GM12878 (cell line): ENCODE measurements around the gene TMEM19. TPM values are rescaled to one million over a fixed set of nuclear protein-coding genes. Genes with fewer than 3 reads are reported as not detected.

Source experiments
- ASH2L ChIP-seq: fragments of 300-600, 200-600 bp; sonication (generic); IDR thresholded peaks from 2 replicates; pipeline ENCODE4 v1.6.1; 2017; ENCODE audit warnings: low read depth, mild to moderate bottlenecking, borderline replicate concordance
- BCL11A ChIP-seq: IDR thresholded peaks from 2 replicates; pipeline ENCODE4 v1.6.1; 2011; ENCODE audit warnings: low read depth, low read length
- BHLHE40 ChIP-seq, 2 experiments: fragments of 450-650 bp in 1 of 2; IDR thresholded peaks; 2 replicates each; pipeline ENCODE4 v1.6.1; 2011 to 2017; ENCODE audit warnings: low read depth in 2 of 2, borderline replicate concordance in 1 of 2, improper control_type of control experiment in 1 of 2, low read length in 1 of 2, mild to moderate bottlenecking in 1 of 2
- CBX5 ChIP-seq: sonication (generic); IDR thresholded peaks from 2 replicates; pipeline ENCODE4 v1.6.1; 2016; ENCODE audit warnings: low read depth, moderate library complexity, mild to moderate bottlenecking, inconsistent platforms
- CHD2 ChIP-seq: IDR thresholded peaks from 2 replicates; pipeline ENCODE4 v1.6.1; 2011; ENCODE audit warnings: low read depth, low read length, improper control_type of control experiment, borderline replicate concordance
- CREB1 ChIP-seq: IDR thresholded peaks from 2 replicates; pipeline ENCODE4 v1.6.1; 2012; ENCODE audit warnings: low read depth, mild to moderate bottlenecking, inconsistent platforms
- EGR1 ChIP-seq, 2 experiments: IDR thresholded peaks; 1 replicate in 1 of 2; 2 replicates in 1 of 2; pipeline ENCODE4 v1.6.1; 2011 to 2012; ENCODE audit warnings: low read depth in 2 of 2, low read length in 2 of 2, borderline replicate concordance in 1 of 2, mild to moderate bottlenecking in 1 of 2, moderate library complexity in 1 of 2
- GATAD2B ChIP-seq: fragments of 450-650 bp; conservative IDR thresholded peaks from 2 replicates; pipeline ENCODE4 v1.6.1; 2017; ENCODE audit warnings: low read depth, mild to moderate bottlenecking, moderate library complexity
- HCFC1 ChIP-seq: fragments of 150-350 bp; IDR thresholded peaks from 2 replicates; pipeline ENCODE4 v1.6.1; 2014; ENCODE audit warnings: low read length
- IRF3 ChIP-seq: fragments of 450-650 bp; IDR thresholded peaks from 2 replicates; pipeline ENCODE4 v1.6.1; 2014; ENCODE audit warnings: mild to moderate bottlenecking
- NFYB ChIP-seq: IDR thresholded peaks from 2 replicates; pipeline ENCODE4 v1.6.1; 2011; ENCODE audit warnings: low read depth, mild to moderate bottlenecking, low read length, improper control_type of control experiment, moderate library complexity; ENCODE audit not compliant: insufficient read depth
- NR2C2 ChIP-seq: IDR thresholded peaks from 2 replicates; pipeline ENCODE4 v1.6.1; 2011; ENCODE audit warnings: borderline replicate concordance, low read depth; ENCODE audit not compliant: control insufficient read depth, insufficient read length
- NRF1 ChIP-seq: conservative IDR thresholded peaks from 2 replicates; pipeline ENCODE4 v1.6.1; 2011; ENCODE audit warnings: mild to moderate bottlenecking, low read depth, low read length, improper control_type of control experiment
- PML ChIP-seq: IDR thresholded peaks from 2 replicates; pipeline ENCODE4 v1.6.1; 2012; ENCODE audit warnings: low read length, inconsistent platforms
- SIX5 ChIP-seq: IDR thresholded peaks from 2 replicates; pipeline ENCODE4 v1.6.1; 2011; ENCODE audit warnings: mild to moderate bottlenecking, low read depth, low read length, moderate library complexity; ENCODE audit not compliant: severe bottlenecking
- SMARCA5 ChIP-seq: fragments of 450-650 bp; IDR thresholded peaks from 2 replicates; pipeline ENCODE4 v1.6.1; 2017; ENCODE audit warnings: mild to moderate bottlenecking
- SPI1 ChIP-seq: IDR thresholded peaks from 2 replicates; pipeline ENCODE4 v1.6.1; 2011; ENCODE audit warnings: low read depth, mild to moderate bottlenecking, low read length, moderate library complexity, borderline replicate concordance; ENCODE audit not compliant: insufficient read depth
- TAF1 ChIP-seq: IDR thresholded peaks from 2 replicates; pipeline ENCODE4 v1.6.1; 2011; ENCODE audit warnings: mild to moderate bottlenecking, low read depth, low read length, borderline replicate concordance
- USF2 ChIP-seq: IDR thresholded peaks from 2 replicates; pipeline ENCODE4 v1.6.1; 2011; ENCODE audit warnings: low read depth, low read length, improper control_type of control experiment, borderline replicate concordance
- ZNF687 ChIP-seq: fragments of 450-650 bp; IDR thresholded peaks from 2 replicates; pipeline ENCODE4 v1.6.1; 2017; ENCODE audit warnings: mild to moderate bottlenecking, moderate library complexity
- polyA plus RNA-seq, 11 experiments: library from polyadenylated mRNA; depleted of rRNA in 4 of 11; unstranded in 6 of 11; stranded (reverse) in 5 of 11; fragments of >200 nt; fragmentation: Nextera tagmentation in 4 of 11; fragmentation: Illumina TruSeq in 1 of 11; extraction: Ambion mirVana in 4 of 11; extraction: Trizol in 1 of 11; gene quantifications; 1 replicate in 1 of 11; 2 replicates in 10 of 11; pipeline versions ENCODE4 v1.2.1 to v1.2.3, GENCODE V29; 2011 to 2016; ENCODE audit warnings: inconsistent platforms in 2 of 11, missing spikeins in 2 of 11, low read depth in 1 of 11
- total RNA-seq, 4 experiments: library from RNA; depleted of rRNA in 3 of 4; stranded (reverse); fragments of >200 nt in 3 of 4; fragmentation: Illumina TruSeq in 1 of 4; extraction: Trizol in 1 of 4; gene quantifications; 2 replicates each; pipeline versions ENCODE4 v1.2.1 to v1.2.3, GENCODE V29; 2013 to 2021
- TF ChIP-seq, protein P1 (sequence below): fragments of 450-650 bp; IDR thresholded peaks from 2 replicates; pipeline ENCODE4 v1.6.1; 2017; ENCODE audit warnings: low read depth, mild to moderate bottlenecking, moderate library complexity

TMEM19 gene
- total and polyA plus RNA-seq, 10 of the 15 experiments (the other 5 are each of a cell fraction or from before 2014, with no cell fraction given): 26.7 to 54.9 (median 39.3) TPM

- TF ChIP-seq BHLHE40 (IDR thresholded peaks at IDR 0.05; ENCODE audit: borderline replicate concordance in 1 of 2, low read depth in 2 of 2, low read length in 1 of 2) (peak; percentile 54 to 82; a peak in 3 of 4 replicates), GATAD2B (peak; percentile 96), PML (peak; percentile 76; the same call in 1 of the 2 replicates), EGR1 (IDR thresholded peaks at IDR 0.05; ENCODE audit: borderline replicate concordance in 1 of 2, low read depth in 2 of 2, low read length in 2 of 2) (peak in 1 of 2 experiments; percentile 59; a peak in 2 of 3 replicates), CBX5 (no peak), USF2 (peak; percentile 66), NR2C2 (no peak), IRF3 (peak; percentile 10; the same call in 1 of the 2 replicates), NFYB (peak; percentile 82; the same call in 1 of the 2 replicates), BCL11A (no peak), CHD2 (no peak), ZNF687 (peak; percentile 75), NRF1 (peak; percentile 62), SMARCA5 (no peak), CREB1 (peak; percentile 65; the same call in 1 of the 2 replicates), SIX5 (no peak), SPI1 (no peak), TAF1 (peak; percentile 24; the same call in 1 of the 2 replicates), HCFC1 (no peak), ASH2L (no peak)
- TF ChIP-seq, protein P1, sequence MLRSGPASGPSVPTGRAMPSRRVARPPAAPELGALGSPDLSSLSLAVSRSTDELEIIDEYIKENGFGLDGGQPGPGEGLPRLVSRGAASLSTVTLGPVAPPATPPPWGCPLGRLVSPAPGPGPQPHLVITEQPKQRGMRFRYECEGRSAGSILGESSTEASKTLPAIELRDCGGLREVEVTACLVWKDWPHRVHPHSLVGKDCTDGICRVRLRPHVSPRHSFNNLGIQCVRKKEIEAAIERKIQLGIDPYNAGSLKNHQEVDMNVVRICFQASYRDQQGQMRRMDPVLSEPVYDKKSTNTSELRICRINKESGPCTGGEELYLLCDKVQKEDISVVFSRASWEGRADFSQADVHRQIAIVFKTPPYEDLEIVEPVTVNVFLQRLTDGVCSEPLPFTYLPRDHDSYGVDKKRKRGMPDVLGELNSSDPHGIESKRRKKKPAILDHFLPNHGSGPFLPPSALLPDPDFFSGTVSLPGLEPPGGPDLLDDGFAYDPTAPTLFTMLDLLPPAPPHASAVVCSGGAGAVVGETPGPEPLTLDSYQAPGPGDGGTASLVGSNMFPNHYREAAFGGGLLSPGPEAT: no peak
These were observed at the start of gene TMEM19 (continued) for GRCh38 chr12:71685914-71686657.
